Fibroblast of lung (primary cell): ENCODE results near the gene DDA1. TPM values are rescaled to one million over a fixed set of nuclear protein-coding genes. Genes with fewer than 3 reads are reported as not detected.
A peak's percentile ranks its signal among the peaks of the same experiment; 100 is the strongest.

Source experiments
- DNase-seq, 2 donors: peaks; one replicate each; pipeline versions ENCODE4 v3.0.0 to v3.0.0-alpha.2; 2010; ENCODE audit warnings: low read depth in 2 of 2
- H2AFZ ChIP-seq: 2 replicates; pipeline ENCODE4 v1.5.1; 2012; ENCODE audit warnings: low read length, control low read depth, inconsistent platforms
- H3K27ac ChIP-seq: 2 replicates; pipeline ENCODE4 v1.5.1; 2011; ENCODE audit warnings: low read length, control low read depth; ENCODE audit not compliant: insufficient read depth
- H3K27me3 ChIP-seq: 2 replicates; pipeline ENCODE4 v1.5.1; 2011; ENCODE audit warnings: mild to moderate bottlenecking, low read length; ENCODE audit not compliant: control insufficient read depth, insufficient read depth
- H3K36me3 ChIP-seq: 2 replicates; pipeline ENCODE4 v1.5.1; 2011; ENCODE audit warnings: low read length; ENCODE audit not compliant: control insufficient read depth, insufficient read depth
- H3K4me1 ChIP-seq: 2 replicates; pipeline ENCODE4 v1.5.1; 2011; ENCODE audit warnings: low read length; ENCODE audit not compliant: control insufficient read depth, insufficient read depth; ENCODE audit errors: extremely low read depth
- H3K4me2 ChIP-seq: 2 replicates; pipeline ENCODE4 v1.5.1; 2011; ENCODE audit warnings: low read length, control low read depth; ENCODE audit not compliant: insufficient read depth; ENCODE audit errors: extremely low read depth
- H3K4me3 ChIP-seq, 4 experiments: fragments of 200-600 bp in 1 of 4; sonication (generic) in 1 of 4; replicated peaks in 1 of 4; 2 replicates each; pipeline ENCODE4 v1.5.1; 2011 to 2016; ENCODE audit warnings: low read length in 4 of 4, low read depth in 3 of 4, mild to moderate bottlenecking in 3 of 4, control low read depth in 2 of 4, inconsistent platforms in 1 of 4, mixed read lengths in 1 of 4; ENCODE audit not compliant: insufficient read depth in 1 of 4; ENCODE audit errors: control extremely low read depth in 1 of 4
- H3K79me2 ChIP-seq: 2 replicates; pipeline ENCODE4 v1.5.1; 2012; ENCODE audit warnings: mild to moderate bottlenecking, low read length, inconsistent platforms; ENCODE audit not compliant: control insufficient read depth, insufficient read depth
- H3K9ac ChIP-seq: 2 replicates; pipeline ENCODE4 v1.5.1; 2011; ENCODE audit warnings: mild to moderate bottlenecking, low read length, control low read depth; ENCODE audit not compliant: insufficient read depth
- H3K9me3 ChIP-seq: 2 replicates; pipeline ENCODE4 v1.5.1; 2012; ENCODE audit warnings: low read depth, low read length; ENCODE audit not compliant: control insufficient read depth, insufficient read depth
- H4K20me1 ChIP-seq: 2 replicates; pipeline ENCODE4 v1.5.1; 2011; ENCODE audit warnings: low read length; ENCODE audit not compliant: control insufficient read depth, insufficient read depth; ENCODE audit errors: extremely low read depth
- EZH2 ChIP-seq: IDR thresholded peaks from 2 replicates; pipeline ENCODE4 v1.5.1; 2012; ENCODE audit warnings: low read length, control low read depth, mild to moderate bottlenecking; ENCODE audit errors: missing control alignments
- polyA plus RNA-seq, 2 donors: library from polyadenylated mRNA; depleted of rRNA in 1 of 2; stranded (reverse) in 1 of 2; unstranded in 1 of 2; fragments of >200 nt; gene quantifications; 2 replicates each; pipeline ENCODE4 v1.2.1, GENCODE V29; 2011 to 2012; ENCODE audit warnings: missing spikeins in 1 of 2
- total RNA-seq: library from RNA; depleted of rRNA; stranded (reverse); fragments of >200 nt; gene quantifications from 2 replicates; pipeline ENCODE4 v1.2.1, GENCODE V29; 2014
- TF ChIP-seq, protein P1 (sequence below), 2 donors: IDR thresholded peaks in 1 of 2; conservative IDR thresholded peaks in 1 of 2; 1 replicate in 1 of 2; 2 replicates in 1 of 2; pipeline ENCODE4 v1.5.1; 2011 to 2012; ENCODE audit warnings: low read length in 2 of 2, control low read depth in 1 of 2, inconsistent platforms in 1 of 2, low read depth in 1 of 2, mild to moderate bottlenecking in 1 of 2

Gene DDA1
- total and polyA plus RNA-seq, 2 donors (not counting 1 experiment from before 2014, with no cell fraction given): 17.7 to 42.6 TPM

DNA sequence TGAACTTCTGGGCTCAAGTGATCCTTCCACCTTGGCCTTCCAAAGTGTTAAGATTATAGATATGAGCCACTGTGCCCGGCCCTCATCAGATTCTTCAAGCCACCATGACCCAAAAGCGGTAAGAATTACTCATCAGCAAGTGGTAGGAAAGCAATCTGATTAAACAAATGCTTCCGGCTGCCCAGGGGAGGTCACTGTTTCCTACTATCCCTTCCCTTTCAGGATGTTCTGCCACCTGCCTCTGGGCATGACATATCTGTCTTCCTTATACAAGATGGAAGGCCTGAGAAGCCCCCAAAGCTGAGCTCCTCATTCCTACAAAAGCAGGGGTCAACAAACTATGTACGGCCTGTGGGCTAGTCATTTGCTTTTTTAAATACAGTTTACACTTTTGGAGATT lies 13.1 kb upstream of the DDA1 start:
- no peaks in the 10 kb centered on the region for H3K79me2 ChIP-seq
- no peak overlapping the region for H3K27ac ChIP-seq
- H3K4me2 ChIP-seq: no peak overlapping the region
- peak in 1 of 2 donors; percentile 51 for DNase-seq
- H3K27me3 ChIP-seq: no peaks in the 10 kb centered on the region
- no peak overlapping the region for H3K4me3 ChIP-seq
- no peak overlapping the region for H3K9ac ChIP-seq
- H3K4me1 ChIP-seq: peaks cover 2% of the 10 kb centered on the region
- no peak overlapping the region for H2AFZ ChIP-seq
- TF ChIP-seq, protein P1, sequence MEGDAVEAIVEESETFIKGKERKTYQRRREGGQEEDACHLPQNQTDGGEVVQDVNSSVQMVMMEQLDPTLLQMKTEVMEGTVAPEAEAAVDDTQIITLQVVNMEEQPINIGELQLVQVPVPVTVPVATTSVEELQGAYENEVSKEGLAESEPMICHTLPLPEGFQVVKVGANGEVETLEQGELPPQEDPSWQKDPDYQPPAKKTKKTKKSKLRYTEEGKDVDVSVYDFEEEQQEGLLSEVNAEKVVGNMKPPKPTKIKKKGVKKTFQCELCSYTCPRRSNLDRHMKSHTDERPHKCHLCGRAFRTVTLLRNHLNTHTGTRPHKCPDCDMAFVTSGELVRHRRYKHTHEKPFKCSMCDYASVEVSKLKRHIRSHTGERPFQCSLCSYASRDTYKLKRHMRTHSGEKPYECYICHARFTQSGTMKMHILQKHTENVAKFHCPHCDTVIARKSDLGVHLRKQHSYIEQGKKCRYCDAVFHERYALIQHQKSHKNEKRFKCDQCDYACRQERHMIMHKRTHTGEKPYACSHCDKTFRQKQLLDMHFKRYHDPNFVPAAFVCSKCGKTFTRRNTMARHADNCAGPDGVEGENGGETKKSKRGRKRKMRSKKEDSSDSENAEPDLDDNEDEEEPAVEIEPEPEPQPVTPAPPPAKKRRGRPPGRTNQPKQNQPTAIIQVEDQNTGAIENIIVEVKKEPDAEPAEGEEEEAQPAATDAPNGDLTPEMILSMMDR (conservative IDR thresholded peaks at IDR 0.05 in 1 of 2, IDR thresholded peaks at IDR 0.05 in 1 of 2; ENCODE audit: low read depth in 1 of 2, low read length in 2 of 2): no peak
- TF ChIP-seq EZH2: no peak
- peaks cover 1% of the 10 kb centered on the region for H3K36me3 ChIP-seq
- no peaks in the 10 kb centered on the region for H4K20me1 ChIP-seq
- no peaks in the 10 kb centered on the region for H3K9me3 ChIP-seq

- H3K4me1 ChIP-seq: peaks cover 1% of the 10 kb centered on the region
- TF ChIP-seq, protein P1 (conservative IDR thresholded peaks at IDR 0.05 in 1 of 2, IDR thresholded peaks at IDR 0.05 in 1 of 2; ENCODE audit: low read depth in 1 of 2, low read length in 2 of 2): no peak
- H3K9me3 ChIP-seq: no peaks in the 10 kb centered on the region
- DNase-seq: no peak
- no peak overlapping the region for H3K4me2 ChIP-seq
- no peaks in the 10 kb centered on the region for H3K27me3 ChIP-seq
- H3K27ac ChIP-seq: no peak overlapping the region
- no peak overlapping the region for H2AFZ ChIP-seq
- H3K9ac ChIP-seq: no peak overlapping the region
- no peak overlapping the region for H3K4me3 ChIP-seq
- no peaks in the 10 kb centered on the region for H3K79me2 ChIP-seq
- peaks cover 1% of the 10 kb centered on the region for H3K36me3 ChIP-seq
- H4K20me1 ChIP-seq: no peaks in the 10 kb centered on the region
Observed at GRCh38 chr19:17296976-17297375, 12.4 kb upstream of the DDA1 start.

DNA sequence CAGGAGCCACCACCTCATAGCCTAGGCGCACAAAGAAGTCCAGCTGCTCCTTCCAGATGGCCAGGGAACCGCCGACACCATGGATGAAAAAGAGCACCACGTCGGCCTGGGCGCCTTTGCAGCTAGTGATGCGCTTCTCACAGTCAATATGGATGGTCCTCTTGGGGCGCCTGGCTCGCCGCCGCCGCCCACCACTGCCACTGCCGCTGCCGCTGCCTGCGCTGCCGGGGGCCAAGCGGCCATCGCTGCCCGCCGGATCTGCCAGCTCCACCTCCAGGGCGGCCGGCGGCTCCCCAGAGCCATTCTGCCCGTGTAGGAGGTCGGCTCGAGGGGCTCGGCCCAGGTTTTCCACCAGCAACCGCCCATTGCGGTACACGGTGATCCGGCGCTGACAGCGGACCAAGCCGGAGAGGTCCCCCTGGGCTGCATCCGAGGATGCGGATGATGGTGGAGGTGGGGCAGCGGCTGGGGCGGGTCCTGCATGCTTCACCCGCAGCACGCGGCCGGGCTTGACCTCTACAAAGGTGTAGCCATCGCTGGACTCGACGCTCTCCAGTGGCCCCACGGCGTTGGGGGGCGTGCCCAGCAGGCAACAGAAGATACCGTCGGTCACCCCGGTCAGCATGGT lies 8.3 kb upstream of the DDA1 start:
- H3K4me1 ChIP-seq: peaks cover 5% of the 10 kb centered on the region
- no peaks in the 10 kb centered on the region for H3K9me3 ChIP-seq
- H3K36me3 ChIP-seq: no peaks in the 10 kb centered on the region
- H2AFZ ChIP-seq: no peak overlapping the region
- H4K20me1 ChIP-seq: no peaks in the 10 kb centered on the region
- no peak for TF ChIP-seq EZH2
- TF ChIP-seq, protein P1 (conservative IDR thresholded peaks at IDR 0.05 in 1 of 2, IDR thresholded peaks at IDR 0.05 in 1 of 2; ENCODE audit: low read depth in 1 of 2, low read length in 2 of 2): no peak
- no peaks in the 10 kb centered on the region for H3K79me2 ChIP-seq
- no peaks in the 10 kb centered on the region for H3K27me3 ChIP-seq
- no peak overlapping the region for H3K4me2 ChIP-seq
- H3K9ac ChIP-seq: no peak overlapping the region
- no peak overlapping the region for H3K27ac ChIP-seq
- DNase-seq: no peak
- no peak overlapping the region for H3K4me3 ChIP-seq
